Measurements from ENCODE around the gene DHRS4.
"Not testable (repeated sequence)": the region's sequence is repeated elsewhere in the genome, so short reads cannot be mapped to it uniquely, and the experiment has no call there.

The DHRS4 gene

DNA sequence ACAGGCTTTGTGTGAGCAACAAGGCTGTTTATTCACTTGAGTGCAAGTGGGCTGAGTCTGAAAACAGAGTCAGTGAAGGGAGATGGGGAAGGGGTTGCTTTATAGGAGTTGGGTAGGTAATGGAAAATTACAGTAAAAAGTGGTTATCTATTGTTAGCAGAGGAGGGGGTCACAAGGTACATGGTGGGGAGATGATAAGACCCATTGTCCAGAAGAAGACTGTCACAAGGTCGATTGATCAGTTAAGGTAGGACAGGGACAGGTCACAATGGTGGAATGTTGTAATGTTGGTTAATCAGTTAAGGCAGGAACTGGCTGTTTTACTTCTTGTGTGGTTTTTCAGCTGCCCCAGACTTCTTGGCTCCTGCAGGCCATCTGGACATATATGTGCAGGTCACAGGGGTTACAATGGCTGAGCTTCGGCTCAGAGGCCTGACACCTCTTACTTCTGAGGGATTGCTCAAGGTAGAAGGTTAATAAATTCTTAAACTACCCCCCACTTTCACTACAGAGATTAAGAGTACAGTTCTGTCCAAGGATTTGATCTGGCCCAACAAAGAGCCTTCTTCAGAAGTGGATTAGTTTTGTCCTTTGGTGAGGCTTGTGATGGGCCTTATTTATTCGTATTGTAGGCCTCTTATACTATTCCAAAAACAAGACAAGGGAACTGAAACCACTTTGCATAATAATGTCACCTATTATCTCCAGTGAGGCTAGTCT is 13.8 kb upstream of the DHRS4 start:
- DNase-seq (ENCODE audit: low read depth, low spot score), result no peak

DNA sequence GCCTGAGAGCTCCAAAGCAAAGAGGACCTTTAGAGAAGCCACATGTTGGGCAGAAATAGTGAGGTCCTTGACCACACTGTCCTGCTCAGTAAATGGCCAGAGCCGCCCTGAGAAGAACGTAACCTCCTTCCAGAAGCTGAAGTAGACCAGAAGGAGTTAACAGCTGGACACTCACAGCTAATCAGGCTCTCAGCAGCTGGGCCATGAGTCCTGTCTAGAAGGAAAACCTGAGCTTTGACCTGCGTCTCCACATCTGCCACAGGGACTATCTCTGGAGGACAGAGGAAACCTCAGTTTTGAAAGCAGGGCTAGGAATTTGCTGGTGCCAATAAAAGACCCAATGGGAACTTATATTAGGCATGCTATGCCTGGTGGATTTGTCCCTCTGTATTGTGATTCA is 12.3 kb upstream of the DHRS4 start:
- no peak for DNase-seq (ENCODE audit: low read depth, low spot score)

DNA sequence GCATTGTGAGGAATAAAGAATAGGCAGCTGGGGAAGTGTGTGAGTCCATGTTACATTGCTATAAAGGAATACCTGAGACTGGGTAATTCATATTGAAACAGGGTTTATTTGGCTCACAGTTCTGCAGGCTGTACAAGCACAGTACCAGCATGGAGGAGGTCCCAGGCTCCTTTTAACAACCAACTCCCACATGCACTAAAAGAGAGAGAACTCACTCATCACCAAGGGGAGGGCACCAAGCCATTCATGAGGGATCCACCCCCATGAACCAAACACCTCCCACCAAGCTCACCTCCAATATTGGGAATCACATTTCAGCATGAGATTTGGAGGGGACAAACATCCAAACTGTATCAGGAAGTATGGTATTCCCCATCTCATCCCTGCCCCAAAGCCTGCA is 11.9 kb upstream of the DHRS4 start:
- DNase-seq (ENCODE audit: low read depth, low spot score), result no peak

DNA sequence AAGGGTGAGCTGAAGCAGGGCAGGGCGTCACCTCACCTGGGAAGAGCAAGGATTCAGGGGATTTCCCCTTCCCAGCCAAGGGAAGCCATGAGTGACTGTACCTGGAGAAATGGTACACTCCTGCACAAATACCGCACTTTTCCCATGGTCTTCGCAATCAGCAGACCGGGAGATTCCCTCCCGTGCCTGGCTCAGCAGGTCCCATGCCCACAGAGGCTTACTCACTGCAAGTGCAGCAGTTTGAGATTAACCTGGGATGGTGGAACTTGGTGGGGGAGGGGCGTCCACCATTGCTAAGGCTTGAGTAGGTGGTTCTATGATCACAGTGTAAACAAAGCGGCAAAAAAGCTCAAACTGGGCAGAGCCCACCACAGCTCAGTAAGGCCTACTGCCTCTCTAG is 11.0 kb upstream of the DHRS4 start:
- no peak for DNase-seq (ENCODE audit: low read depth, low spot score)

- DNase-seq (ENCODE audit: low read depth, low spot score), result not testable (repeated sequence)
Measured at GRCh38 chr14:23949069-23949468, 4.5 kb upstream of the DHRS4 start.

DNA sequence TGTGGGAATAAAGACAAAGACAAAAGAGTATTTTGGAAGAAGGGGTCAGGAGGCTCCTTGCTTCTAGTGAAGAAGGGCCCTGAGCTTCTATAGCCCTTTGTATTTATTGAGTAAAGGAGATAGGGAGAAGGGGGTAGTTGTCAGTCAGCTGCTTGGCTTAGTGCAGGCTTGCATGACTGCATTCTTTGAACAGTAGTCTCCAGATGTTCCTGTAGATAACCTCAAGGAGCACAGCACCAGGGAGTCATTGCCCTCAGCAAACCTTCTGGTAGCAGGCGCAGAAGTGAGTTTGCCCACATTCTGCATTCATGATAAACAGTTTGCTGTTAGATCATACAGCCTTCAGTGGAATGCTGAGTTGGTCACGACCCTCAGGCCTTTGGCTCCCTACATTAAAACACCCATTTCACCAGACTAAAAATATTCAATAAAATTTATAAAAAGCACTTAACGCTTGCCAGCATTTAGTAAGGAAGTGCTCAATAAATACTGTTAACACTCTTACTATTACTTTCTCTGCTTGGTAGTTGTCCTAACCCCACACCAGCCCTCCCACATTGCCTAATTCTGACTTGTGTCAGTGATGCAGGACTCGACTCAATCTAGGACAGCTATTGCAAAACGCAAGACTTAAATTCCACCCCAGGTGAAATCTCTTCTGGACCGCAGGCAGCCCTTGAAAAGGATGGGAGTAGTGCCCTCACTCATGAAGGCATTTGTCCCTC is 3.0 kb upstream of the DHRS4 start:
- DNase-seq (ENCODE audit: low read depth, low spot score), result no peak

- DNase-seq (ENCODE audit: low read depth, low spot score), result not testable (repeated sequence)
Measured at GRCh38 chr14:23951136-23951466, 2.5 kb upstream of the DHRS4 start.

DNA sequence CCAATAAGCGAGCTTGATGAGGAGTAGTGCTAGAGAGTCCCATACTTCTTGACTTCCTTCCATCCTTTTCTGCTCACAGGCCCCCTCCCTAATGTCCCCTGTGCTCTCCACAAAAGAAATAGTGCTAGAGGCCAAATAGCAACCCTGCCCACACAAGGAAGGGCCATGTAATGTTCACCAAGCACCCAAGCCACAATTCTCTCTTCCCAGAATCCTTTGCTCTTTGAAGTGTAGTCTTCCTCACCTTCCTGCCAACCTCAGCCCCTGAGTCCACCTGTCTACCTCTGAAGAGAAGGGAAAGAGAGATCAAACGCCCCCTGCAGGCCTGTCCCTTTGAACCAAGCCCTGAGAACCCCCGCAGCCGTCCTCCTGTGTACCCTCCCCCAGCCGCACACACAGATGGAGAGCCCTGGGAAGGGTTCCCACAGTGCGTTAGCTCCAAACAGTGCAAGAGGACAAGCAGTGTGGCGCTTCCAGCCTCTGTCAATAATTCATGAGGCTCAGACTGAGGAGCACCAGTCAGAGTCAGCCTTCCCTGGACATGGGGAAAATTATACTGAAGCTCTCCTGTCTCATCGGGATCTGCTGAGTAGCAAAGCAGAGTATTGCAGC is 1.9 kb upstream of the DHRS4 start:
- DNase-seq (ENCODE audit: low read depth, low spot score), result no peak

DNA sequence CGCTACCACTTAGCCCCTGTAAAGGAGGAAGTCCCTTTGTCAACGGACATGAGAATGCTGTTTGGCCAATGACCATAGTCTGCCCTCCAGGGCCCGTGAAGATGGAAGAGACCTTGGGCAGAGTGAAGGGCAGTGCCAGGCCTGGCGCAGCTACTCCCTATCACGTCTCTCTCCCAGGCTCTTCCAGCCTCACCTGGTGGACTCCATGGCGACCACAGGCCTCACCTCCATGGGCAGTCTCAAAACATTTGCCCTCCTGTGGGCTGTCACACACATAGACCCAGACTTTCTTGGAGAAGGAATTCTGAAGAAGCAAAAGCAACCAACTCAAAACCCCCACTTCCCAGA is 480 bp upstream of the DHRS4 start:
- DNase-seq (ENCODE audit: low read depth, low spot score), result not testable (repeated sequence)

- not testable (repeated sequence) for DNase-seq (ENCODE audit: low read depth, low spot score)
Measured at GRCh38 chr14:23954279-23954614, 677 bp downstream of the DHRS4 start.

DNA sequence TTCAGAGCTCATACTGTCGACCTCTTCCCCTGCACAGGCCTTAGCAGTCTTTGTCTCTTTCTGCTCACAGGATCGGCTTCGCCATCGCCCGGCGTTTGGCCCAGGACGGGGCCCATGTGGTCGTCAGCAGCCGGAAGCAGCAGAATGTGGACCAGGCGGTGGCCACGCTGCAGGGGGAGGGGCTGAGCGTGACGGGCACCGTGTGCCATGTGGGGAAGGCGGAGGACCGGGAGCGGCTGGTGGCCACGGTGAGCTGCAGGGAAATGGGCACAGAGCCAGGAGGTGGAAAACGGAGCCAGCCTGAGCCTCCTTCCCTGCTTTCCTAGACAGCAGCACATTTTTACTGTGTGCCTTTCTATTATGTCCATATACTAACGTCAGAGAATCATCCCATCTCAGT is 1.4 kb downstream of the DHRS4 start:
- not testable (repeated sequence) for DNase-seq (ENCODE audit: low read depth, low spot score)

DNA sequence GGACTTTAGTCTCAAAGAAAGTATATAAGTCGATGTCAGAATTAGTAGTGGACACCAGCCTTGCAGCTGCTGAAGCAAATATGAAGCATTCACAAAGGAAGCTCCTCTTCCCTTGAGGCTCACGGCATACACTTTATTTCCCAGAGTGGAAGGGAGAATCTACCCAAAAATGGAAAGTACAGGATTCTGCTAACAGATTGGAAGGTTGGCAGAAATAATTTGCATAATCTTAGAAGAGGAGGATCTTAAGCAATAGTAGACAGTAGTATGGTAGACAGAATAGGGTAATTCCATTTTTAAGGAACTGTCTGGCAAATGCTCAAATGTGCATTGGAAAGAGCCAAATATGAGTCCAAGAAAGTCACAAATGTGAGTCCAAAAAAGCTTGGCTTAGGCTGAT is 2.2 kb downstream of the DHRS4 start:
- DNase-seq (ENCODE audit: low read depth, low spot score), result not testable (repeated sequence)

DNA sequence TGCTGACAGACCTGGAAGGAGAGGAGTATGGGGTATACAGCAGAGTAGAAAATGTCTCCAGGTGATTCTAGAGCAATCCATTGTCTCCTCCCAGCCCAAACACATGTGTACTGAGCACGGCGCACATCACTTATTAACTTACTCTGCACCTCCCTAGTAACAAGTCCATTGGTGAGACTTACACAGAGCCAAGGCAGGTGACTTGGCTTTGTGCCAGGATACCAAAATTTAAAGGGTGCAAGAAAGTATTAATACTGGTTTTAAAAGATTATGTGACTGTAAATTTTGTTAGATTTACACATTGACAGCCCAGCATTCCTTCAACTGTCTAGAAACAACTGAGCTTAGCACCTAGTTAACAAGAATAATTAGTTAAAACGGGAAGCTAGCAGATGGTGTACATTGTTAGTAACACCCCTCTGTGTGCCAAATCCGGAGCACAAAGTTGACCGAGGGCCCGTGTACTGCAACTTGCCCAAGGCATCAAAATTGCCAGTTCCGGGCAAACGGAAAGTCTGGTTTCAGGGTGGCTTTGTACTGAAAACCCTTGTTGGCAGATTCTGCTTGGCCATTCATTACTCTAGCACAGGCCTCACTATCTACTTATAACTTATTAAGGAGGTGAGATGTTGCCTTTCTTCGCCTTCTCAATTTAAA is 4.5 kb downstream of the DHRS4 start:
- DNase-seq (ENCODE audit: low read depth, low spot score), result not testable (repeated sequence)

DNA sequence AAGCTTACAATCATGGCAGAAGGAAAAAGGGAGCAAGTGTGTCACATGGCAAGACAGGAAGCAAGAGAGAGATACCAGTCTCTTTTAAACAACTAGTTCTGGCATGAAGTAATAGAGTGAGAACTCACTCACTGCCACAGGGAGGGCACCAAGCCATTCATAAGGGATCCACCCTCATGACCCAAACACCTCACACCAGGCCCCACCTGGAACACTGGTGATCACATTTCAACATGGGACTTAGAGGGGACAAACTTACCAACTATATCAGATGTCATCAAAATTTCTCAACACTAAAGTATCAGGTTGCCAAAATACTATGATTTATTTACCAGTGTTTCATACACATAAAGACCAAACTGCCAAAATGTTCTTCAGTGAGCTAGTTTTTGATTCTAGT is 7.3 kb downstream of the DHRS4 start:
- not testable (repeated sequence) for DNase-seq (ENCODE audit: low read depth, low spot score)

DNA sequence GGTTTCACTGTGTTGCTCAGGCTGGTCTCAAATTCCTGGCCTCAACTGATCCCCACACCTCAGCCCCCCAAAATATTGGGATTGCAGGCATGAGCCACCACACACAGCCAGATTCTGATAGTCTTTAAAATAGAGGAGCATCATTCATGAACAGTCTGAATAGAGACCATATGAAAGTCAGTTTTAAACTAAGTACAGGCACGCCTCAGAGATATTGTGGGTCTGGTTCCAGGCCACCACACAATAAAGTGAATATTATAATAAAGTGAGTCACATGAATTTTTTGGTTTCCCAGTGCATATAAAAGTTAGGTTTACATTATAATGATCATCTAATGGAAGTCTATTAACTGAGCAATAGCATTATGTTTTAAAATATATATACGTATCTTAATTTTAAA is 8.1 kb downstream of the DHRS4 start:
- DNase-seq (ENCODE audit: low read depth, low spot score), result not testable (repeated sequence)

GRCh38 chr14:23969130-23969480 is 15.5 kb downstream of the DHRS4 start:
- not testable (repeated sequence) for DNase-seq (ENCODE audit: low read depth, low spot score)

- DNase-seq (ENCODE audit: low read depth, low spot score), result not testable (repeated sequence)
Measured at GRCh38 chr14:23969481-23970282, 16.1 kb downstream of the DHRS4 start.

- not testable (repeated sequence) for DNase-seq (ENCODE audit: low read depth, low spot score)
Measured at GRCh38 chr14:23970283-23970659, 16.7 kb downstream of the DHRS4 start.

DNA sequence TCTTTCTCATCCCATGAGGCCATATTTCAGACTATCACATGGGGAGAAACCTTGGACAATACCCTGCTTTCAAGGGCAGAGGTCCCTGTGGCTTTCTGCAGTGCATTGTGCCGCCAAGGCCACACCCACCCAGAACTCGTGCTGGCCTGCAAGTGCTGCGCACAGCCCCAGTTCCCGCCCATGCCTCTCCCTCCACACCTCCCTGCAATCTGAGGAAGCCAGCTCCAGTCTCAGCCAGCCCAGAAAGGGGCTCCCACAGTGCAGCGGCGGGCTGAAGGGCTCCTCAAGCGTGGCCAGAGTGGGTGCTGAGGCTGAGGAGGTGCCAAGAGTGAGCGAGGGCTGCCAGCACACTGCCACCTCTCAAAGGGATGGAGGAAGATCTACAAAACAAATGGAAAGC is 19.6 kb downstream of the DHRS4 start:
- DNase-seq (ENCODE audit: low read depth, low spot score), result not testable (repeated sequence)

DNA sequence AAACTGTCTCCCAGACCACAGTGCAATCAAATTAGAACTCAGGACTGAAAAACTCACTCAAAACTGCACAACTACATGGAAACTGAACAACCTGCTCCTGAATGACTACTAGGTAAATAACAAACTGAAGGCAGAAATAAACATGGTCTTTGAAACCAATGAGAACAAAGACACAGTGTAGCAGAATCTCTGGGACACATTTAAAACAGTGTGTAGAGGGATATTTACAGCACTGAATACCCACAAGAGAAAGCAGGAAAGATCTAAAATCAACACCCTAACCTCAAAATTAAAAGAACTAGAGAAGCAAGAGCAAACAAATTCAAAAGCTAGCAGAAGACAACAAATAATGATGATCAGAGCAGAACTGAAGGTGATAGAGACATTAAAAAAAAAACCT is 20.5 kb downstream of the DHRS4 start:
- not testable (repeated sequence) for DNase-seq (ENCODE audit: low read depth, low spot score)

- DNase-seq (ENCODE audit: low read depth, low spot score), result not testable (repeated sequence)
Measured at GRCh38 chr14:23977208-23977607, 23.6 kb downstream of the DHRS4 start.
